Measurements from ENCODE around the gene PIGR. TPM values are rescaled to one million over a fixed set of nuclear protein-coding genes. Genes with fewer than 3 reads are reported as not detected.
A peak's percentile ranks its signal among the peaks of the same experiment; 100 is the strongest.

Gene PIGR
- total RNA-seq (10 to 100 TPM; 19.3 to 83.4 (median 44.0) TPM), polyA plus RNA-seq (1 to 10 TPM; 7.1 to 8.4 TPM)

DNA sequence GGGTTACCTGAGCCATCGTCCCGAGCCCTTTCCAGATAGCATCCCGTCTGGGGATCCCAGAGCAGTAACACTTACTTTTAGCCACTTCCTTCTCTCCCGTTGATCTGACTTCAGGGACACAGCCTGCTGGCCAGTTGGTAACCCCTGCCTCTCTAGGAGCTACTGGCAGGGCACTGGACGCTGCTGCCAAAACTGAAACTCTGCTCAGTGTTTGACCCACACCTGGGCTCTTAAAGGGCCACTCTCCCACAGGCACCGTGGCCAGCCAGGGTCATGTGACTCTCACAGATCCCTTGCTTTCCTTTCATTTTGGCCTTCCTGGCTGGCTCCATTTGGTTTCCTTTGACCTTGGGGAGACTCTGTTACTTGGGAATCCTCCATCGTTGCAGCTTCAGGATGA is at the start of gene PIGR:
Gene PIGR, minus strand, starts transcription at position 206 of the 400 bp plus-strand sequence. CDS start 5,935 bp downstream, outside the sequence.
- DNase-seq, result peak in 2 of 6 donors; percentile 23 to 28

DNA sequence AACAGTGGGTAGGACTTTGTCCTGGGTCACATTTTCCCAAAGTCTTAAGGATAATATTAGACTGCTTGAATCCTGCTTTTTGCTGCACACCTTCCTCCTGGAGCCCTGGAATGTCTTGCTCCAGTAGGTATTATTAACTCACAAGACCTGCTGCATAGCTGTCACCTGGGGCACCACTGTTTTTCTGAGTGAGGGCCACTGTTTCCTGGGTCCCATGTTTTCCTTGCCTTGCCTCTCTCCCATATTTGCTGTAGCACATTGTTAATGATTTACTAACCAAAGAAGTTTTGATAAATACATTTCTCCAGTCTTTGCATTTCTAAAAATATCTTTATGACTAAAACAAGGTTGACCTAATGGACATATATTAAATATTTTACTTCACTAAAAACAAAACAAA is 46.5 kb upstream of the PIGR start:
- ATAC-seq (peak; percentile 88 to 94 (median 91)), DNase-seq (peak in 1 of 6 donors; percentile 29), FAIRE-seq (no peak)
- intact Hi-C loops (cut with DNase I), result no loop called here
- TF ChIP-seq CTCF (IDR thresholded peaks at IDR 0.05), result no peak
- Histone ChIP-seq H3K4me3 (no peak overlapping the region), H3K4me1 (peaks cover 3 to 7% (median 5%) of the 10 kb centered on the region in 3 donors), H3K27ac (peak overlapping the region in 2 of 4 donors; percentile 2 to 49), H3K9me3 (no peaks in the 10 kb centered on the region), H3K27me3 (no peaks in the 10 kb centered on the region), H3K36me3 (no peaks in the 10 kb centered on the region)

More for the DNA sequence above, at the start of gene PIGR:
- 19 to 23% methylated on average over 7 of the region's 7 CpGs for WGBS, 2 donors
- Histone ChIP-seq H3K4me1 (peaks cover 0 to 39% (median 10%) of the 10 kb centered on the region in 3 donors), H3K4me3 (peak within 1 kb of the TSS in 1 of 4 donors; percentile 30), H3K27ac (peak within 1 kb of the TSS in 2 of 4 donors; percentile 46 to 51), H3K36me3 (no peaks in the 10 kb centered on the region), H3K27me3 (no peaks in the 10 kb centered on the region), H3K9me3 (no peaks in the 10 kb centered on the region)
- intact Hi-C loops (cut with DNase I), result no loop called here
- ATAC-seq (peak; percentile 35 to 71 (median 58)), FAIRE-seq (no peak)
- no peak for TF ChIP-seq CTCF (IDR thresholded peaks at IDR 0.05)

- no peak for TF ChIP-seq CTCF (IDR thresholded peaks at IDR 0.05)
- Histone ChIP-seq H3K27me3 (no peaks in the 10 kb centered on the region), H3K4me3 (no peak overlapping the region), H3K36me3 (no peaks in the 10 kb centered on the region), H3K4me1 (peaks cover 0 to 5% (median 3%) of the 10 kb centered on the region in 3 donors), H3K27ac (no peak overlapping the region), H3K9me3 (no peaks in the 10 kb centered on the region)
- intact Hi-C loops (cut with DNase I), result loop anchor here in 2 of 3 donors (10.0 kb wide), 1 partner anchor 253 kb away; no protein-coding TSS in a partner anchor
- FAIRE-seq (no peak), ATAC-seq (no peak), DNase-seq (no peak)
- WGBS, 2 donors, result 86 to 96% methylated on average over 1 of the region's 1 CpG
These were observed 41.6 kb upstream of the PIGR start for GRCh38 chr1:206987873-206988272.

DNA sequence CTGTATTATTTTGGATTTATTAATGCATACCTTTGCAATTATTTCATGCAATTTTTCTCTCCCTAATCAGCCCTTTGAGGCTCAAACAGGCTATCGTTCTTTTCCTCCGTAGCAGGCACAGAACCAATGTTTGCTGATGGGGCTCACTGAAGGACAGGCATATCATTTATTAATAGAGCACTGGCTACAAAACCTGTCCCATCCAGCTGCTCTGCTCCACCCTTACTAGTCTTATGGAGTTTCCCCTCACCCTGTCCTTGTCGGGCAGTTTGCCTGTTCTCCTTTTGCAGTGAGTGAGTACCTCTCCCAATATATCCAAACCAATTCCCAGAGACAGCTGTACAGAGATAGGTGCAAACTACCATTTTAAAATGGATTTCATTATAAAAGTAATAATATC is 40.6 kb upstream of the PIGR start:
- no peaks in the 10 kb centered on the region for H3K27me3 ChIP-seq
- intact Hi-C loops (cut with DNase I), result loop anchor here in 2 of 3 donors (10.0 kb wide), 1 partner anchor 252 kb away; no protein-coding TSS in a partner anchor
- WGBS, 2 donors, result 17 to 18% methylated on average over 3 of the region's 3 CpGs
- no peak for FAIRE-seq
- no peaks in the 10 kb centered on the region for H3K9me3 ChIP-seq
- H3K36me3 ChIP-seq, result no peaks in the 10 kb centered on the region
- no peak overlapping the region for H3K27ac ChIP-seq
- no peak for DNase-seq
- peak in 3 of 4 donors; percentile 45 to 63 (median 48) for ATAC-seq
- TF ChIP-seq CTCF (IDR thresholded peaks at IDR 0.05), result no peak
- H3K4me1 ChIP-seq, result no peaks in the 10 kb centered on the region
- H3K4me3 ChIP-seq, result no peak overlapping the region

GRCh38 chr1:206986402-206986801 is 40.1 kb upstream of the PIGR start:
- Histone ChIP-seq H3K4me1 (no peaks in the 10 kb centered on the region), H3K9me3 (no peaks in the 10 kb centered on the region), H3K27ac (no peak overlapping the region), H3K27me3 (no peaks in the 10 kb centered on the region), H3K36me3 (no peaks in the 10 kb centered on the region), H3K4me3 (no peak overlapping the region)
- DNase-seq (no peak), ATAC-seq (no peak), FAIRE-seq (no peak)
- TF ChIP-seq CTCF (IDR thresholded peaks at IDR 0.05), result no peak
- intact Hi-C loops (cut with DNase I), result loop anchor here in 2 of 3 donors (10.0 kb wide), 1 partner anchor 252 kb away; no protein-coding TSS in a partner anchor
- WGBS, 2 donors, result 50 to 61% methylated on average over 3 of the region's 3 CpGs
